H9 (cell line): ENCODE measurements around the gene HOXB8. TPM values are rescaled to one million over a fixed set of nuclear protein-coding genes. Genes with fewer than 3 reads are reported as not detected.

ENCODE experiments used
- DNase-seq: peaks from one replicate; pipeline ENCODE4 v3.0.0-alpha.2; 2017
- H2AFZ ChIP-seq: one replicate; pipeline ENCODE4 v1.6.1; 2013; ENCODE audit warnings: mild to moderate bottlenecking, low read length, control low read depth, moderate library complexity
- H2AK5ac ChIP-seq: 2 replicates; pipeline ENCODE4 v1.6.1; 2013; ENCODE audit warnings: low read length, control low read depth, mixed read lengths; ENCODE audit not compliant: insufficient read length
- H2BK120ac ChIP-seq: one replicate; pipeline ENCODE4 v1.6.1; 2013; ENCODE audit warnings: low read depth, mild to moderate bottlenecking, low read length, control low read depth, inconsistent platforms; ENCODE audit not compliant: poor library complexity, severe bottlenecking
- H2BK12ac ChIP-seq: 2 replicates; pipeline ENCODE4 v1.6.1; 2013; ENCODE audit warnings: low read length, control low read depth, mixed read lengths, low read depth; ENCODE audit not compliant: insufficient read length
- H2BK15ac ChIP-seq: 2 replicates; pipeline ENCODE4 v1.6.1; 2013; ENCODE audit warnings: low read depth, low read length, control low read depth
- H2BK20ac ChIP-seq: one replicate; pipeline ENCODE4 v1.6.1; 2013; ENCODE audit warnings: low read depth, mild to moderate bottlenecking, low read length, control low read depth, inconsistent platforms; ENCODE audit not compliant: poor library complexity, severe bottlenecking
- H2BK5ac ChIP-seq: 2 replicates; pipeline ENCODE4 v1.6.1; 2013; ENCODE audit warnings: low read length, control low read depth, mixed read lengths; ENCODE audit not compliant: insufficient read length
- H3K14ac ChIP-seq: 2 replicates; pipeline ENCODE4 v1.6.1; 2013; ENCODE audit warnings: low read length, control low read depth; ENCODE audit not compliant: insufficient read depth
- H3K18ac ChIP-seq: 2 replicates; pipeline ENCODE4 v1.6.1; 2013; ENCODE audit warnings: low read depth, mild to moderate bottlenecking, mixed read lengths, low read length, control low read depth; ENCODE audit not compliant: insufficient read length
- H3K23ac ChIP-seq: 2 replicates; pipeline ENCODE4 v1.6.1; 2013; ENCODE audit warnings: low read length, control low read depth, mixed read lengths, low read depth; ENCODE audit not compliant: insufficient read length
- H3K23me2 ChIP-seq: 2 replicates; pipeline ENCODE4 v1.6.1; 2013; ENCODE audit warnings: low read depth, mild to moderate bottlenecking, mixed read lengths, low read length, control low read depth; ENCODE audit not compliant: insufficient read length, poor library complexity, severe bottlenecking
- H3K27ac ChIP-seq: 2 replicates; pipeline ENCODE4 v1.5.1; 2013; ENCODE audit warnings: low read length, control low read depth, mixed read lengths, low read depth; ENCODE audit not compliant: insufficient read length
- H3K27me3 ChIP-seq: 2 replicates; pipeline ENCODE4 v1.6.1; 2013; ENCODE audit warnings: low read length, control low read depth, inconsistent platforms; ENCODE audit not compliant: insufficient read depth
- H3K4ac ChIP-seq: 2 replicates; pipeline ENCODE4 v1.6.1; 2013; ENCODE audit warnings: low read depth, mild to moderate bottlenecking, control low read depth, inconsistent platforms, low read length, moderate library complexity
- H3K4me1 ChIP-seq: 2 replicates; pipeline ENCODE4 v1.6.1; 2013; ENCODE audit warnings: low read length, control low read depth, inconsistent platforms; ENCODE audit not compliant: insufficient read depth
- H3K4me2 ChIP-seq: 2 replicates; pipeline ENCODE4 v1.6.1; 2013; ENCODE audit warnings: low read length, control low read depth, mixed read lengths; ENCODE audit not compliant: insufficient read length, insufficient read depth
- H3K56ac ChIP-seq: 2 replicates; pipeline ENCODE4 v1.6.1; 2013; ENCODE audit warnings: low read depth, mild to moderate bottlenecking, mixed read lengths, low read length, control low read depth; ENCODE audit not compliant: insufficient read length
- H3K79me1 ChIP-seq: 2 replicates; pipeline ENCODE4 v1.6.1; 2013; ENCODE audit warnings: low read depth, mild to moderate bottlenecking, moderate library complexity, low read length, control low read depth, inconsistent platforms; ENCODE audit not compliant: insufficient read depth, poor library complexity, severe bottlenecking
- H3K79me2 ChIP-seq: 2 replicates; pipeline ENCODE4 v1.6.1; 2013; ENCODE audit warnings: low read length, control low read depth, inconsistent platforms; ENCODE audit not compliant: insufficient read depth
- H3K9ac ChIP-seq: 2 replicates; pipeline ENCODE4 v1.6.1; 2013; ENCODE audit warnings: low read length, control low read depth, mixed read lengths; ENCODE audit not compliant: insufficient read length; ENCODE audit errors: extremely low read depth
- H3K9me3 ChIP-seq: one replicate; pipeline ENCODE4 v1.6.1; 2013; ENCODE audit warnings: low read depth, low read length, inconsistent platforms; ENCODE audit not compliant: control insufficient read depth
- H3T11ph ChIP-seq: one replicate; pipeline ENCODE4 v1.6.1; 2013; ENCODE audit warnings: mild to moderate bottlenecking, low read length, control low read depth, inconsistent platforms
- H4K20me1 ChIP-seq: one replicate; pipeline ENCODE4 v1.6.1; 2013; ENCODE audit not compliant: control insufficient read depth, insufficient read length, insufficient read depth
- H4K5ac ChIP-seq: 2 replicates; pipeline ENCODE4 v1.6.1; 2013; ENCODE audit warnings: low read depth, mild to moderate bottlenecking, mixed read lengths, low read length, control low read depth; ENCODE audit not compliant: insufficient read length
- H4K8ac ChIP-seq: replicated peaks from 2 replicates; pipeline ENCODE4 v1.6.1; 2013; ENCODE audit warnings: low read length, control low read depth, mixed read lengths, low read depth; ENCODE audit not compliant: insufficient read length
- H4K91ac ChIP-seq: 2 replicates; pipeline ENCODE4 v1.6.1; 2013; ENCODE audit warnings: low read depth, mild to moderate bottlenecking, moderate library complexity, mixed read lengths, low read length, control low read depth; ENCODE audit not compliant: insufficient read length
- H3K27ac Mint-ChIP-seq, 3 experiments: 2 replicates in 2 of 3; 3 replicates in 1 of 3; pipeline ENCODE4 v1.8.0; 2020 to 2021; ENCODE audit warnings: mixed read lengths in 3 of 3, mild to moderate bottlenecking in 1 of 3, moderate library complexity in 1 of 3
- H3K27me3 Mint-ChIP-seq: 2 replicates; pipeline ENCODE4 v1.8.0; 2021; ENCODE audit warnings: low read depth, mild to moderate bottlenecking, moderate library complexity, mixed read lengths
- H3K36me3 Mint-ChIP-seq, 3 experiments: 2 replicates in 2 of 3; 3 replicates in 1 of 3; pipeline ENCODE4 v1.8.0; 2020 to 2021; ENCODE audit warnings: low read depth in 3 of 3, mixed read lengths in 3 of 3; ENCODE audit not compliant: insufficient read depth in 1 of 3
- H3K4me1 Mint-ChIP-seq, 2 experiments: 2 replicates each; pipeline ENCODE4 v1.8.0; 2020; ENCODE audit warnings: mixed read lengths in 2 of 2
- H3K4me3 Mint-ChIP-seq, 2 experiments: 2 replicates in 1 of 2; 3 replicates in 1 of 2; pipeline ENCODE4 v1.8.0; 2020 to 2021; ENCODE audit warnings: mild to moderate bottlenecking in 2 of 2, mixed read lengths in 2 of 2, moderate library complexity in 1 of 2
- H3K9me3 Mint-ChIP-seq, 2 experiments: 2 replicates in 1 of 2; 3 replicates in 1 of 2; pipeline ENCODE4 v1.8.0; 2020; ENCODE audit warnings: mild to moderate bottlenecking in 2 of 2, mixed read lengths in 2 of 2, moderate library complexity in 1 of 2
- WGBS: extraction: QIAGEN DNeasy Blood & Tissue Kit; methylation state at CpG from one replicate; pipeline ENCODE4 v1.1.7; 2013; ENCODE audit warnings: missing lambda C conversion rate, low lambda C conversion rate, mixed read lengths; ENCODE audit not compliant: insufficient read length; ENCODE audit errors: extremely low coverage; 5-methylcytosine and 5-hydroxymethylcytosine counted together
- total RNA-seq: library from RNA; stranded (reverse); gene quantifications from 2 replicates; pipeline ENCODE4 v1.2.1, GENCODE V29; 2021
- TF ChIP-seq, protein P1 (sequence below): fragments of 200-600 bp; sonication (generic); conservative IDR thresholded peaks from 3 replicates; pipeline ENCODE4 v1.8.0; 2021; ENCODE audit warnings: antibody characterized with exemption, mild to moderate bottlenecking

The HOXB8 gene
- total RNA-seq, 1 experiment from 2014 or later, result not detected

DNA sequence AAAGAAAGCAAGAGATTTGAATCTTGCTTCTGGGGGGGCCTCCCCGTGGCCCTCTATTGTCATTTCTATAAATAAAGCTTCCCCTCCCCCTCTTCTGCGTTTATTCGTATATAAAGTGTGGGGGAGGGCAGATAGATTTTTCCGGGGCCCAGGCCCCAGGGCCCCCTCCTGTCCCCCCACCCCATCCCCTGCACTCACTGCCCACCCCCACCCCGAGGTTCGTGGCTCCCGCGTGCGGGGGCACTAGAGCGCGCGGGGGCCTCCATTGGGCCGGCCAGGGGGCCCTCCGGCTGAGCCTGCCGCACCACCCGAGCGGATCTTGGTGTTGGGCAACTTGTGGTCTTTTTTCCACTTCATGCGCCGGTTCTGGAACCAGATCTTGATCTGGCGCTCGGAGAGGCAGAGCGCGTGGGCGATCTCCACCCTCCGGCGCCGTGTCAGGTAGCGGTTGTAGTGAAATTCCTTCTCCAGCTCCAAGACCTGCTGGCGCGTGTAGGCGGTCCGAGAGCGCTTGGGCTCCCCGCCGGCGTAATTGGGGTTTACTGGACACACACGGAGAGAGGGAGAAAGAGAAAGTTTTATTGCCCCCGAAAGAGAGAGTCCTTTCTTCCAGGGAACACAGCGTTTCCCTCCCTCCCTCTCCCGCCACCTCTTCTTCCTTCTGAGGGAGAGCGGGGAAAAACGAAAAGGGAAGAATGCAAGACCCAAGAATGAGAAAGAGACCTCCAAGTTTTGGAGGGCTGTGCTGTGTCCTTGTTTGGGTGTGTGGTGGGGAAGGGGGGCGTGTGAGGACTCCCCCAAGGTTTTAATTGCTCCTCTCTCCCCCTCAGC lies 38.4 kb downstream of the HOXB8 start:
- no peaks in the 10 kb centered on the region for H3K4me1 ChIP-seq
- H2BK120ac ChIP-seq, result no peak overlapping the region
- Mint-ChIP-seq H3K36me3 (no peaks in the 10 kb centered on the region; a peak in 1 of 7 replicates), H3K27me3 (peaks cover 38% of the 10 kb centered on the region), H3K4me3 (no peak overlapping the region), H3K4me1 (peaks cover 2 to 28% of the 10 kb centered on the region in 2 experiments), H3K27ac (no peak overlapping the region), H3K9me3 (peaks cover 7 to 17% of the 10 kb centered on the region in 2 experiments; a peak in 4 of 5 replicates)
- H4K91ac ChIP-seq, result no peak overlapping the region
- H3K23ac ChIP-seq, result no peak overlapping the region
- no peaks in the 10 kb centered on the region for H3K79me2 ChIP-seq
- H2BK12ac ChIP-seq, result no peak overlapping the region
- DNase-seq, result no peak
- H2AK5ac ChIP-seq, result no peak overlapping the region
- H3K27ac ChIP-seq, result no peak overlapping the region
- H4K20me1 ChIP-seq, result no peaks in the 10 kb centered on the region
- no peak overlapping the region for H2BK15ac ChIP-seq
- H3K14ac ChIP-seq, result no peak overlapping the region
- H3K4me2 ChIP-seq, result no peak overlapping the region
- H2BK20ac ChIP-seq, result no peak overlapping the region
- WGBS, result no CpG with 5 or more reads among the region's 43 CpGs
- H2AFZ ChIP-seq, result no peak overlapping the region
- no peak overlapping the region for H2BK5ac ChIP-seq
- H4K5ac ChIP-seq, result no peak overlapping the region
- TF ChIP-seq, protein P1, sequence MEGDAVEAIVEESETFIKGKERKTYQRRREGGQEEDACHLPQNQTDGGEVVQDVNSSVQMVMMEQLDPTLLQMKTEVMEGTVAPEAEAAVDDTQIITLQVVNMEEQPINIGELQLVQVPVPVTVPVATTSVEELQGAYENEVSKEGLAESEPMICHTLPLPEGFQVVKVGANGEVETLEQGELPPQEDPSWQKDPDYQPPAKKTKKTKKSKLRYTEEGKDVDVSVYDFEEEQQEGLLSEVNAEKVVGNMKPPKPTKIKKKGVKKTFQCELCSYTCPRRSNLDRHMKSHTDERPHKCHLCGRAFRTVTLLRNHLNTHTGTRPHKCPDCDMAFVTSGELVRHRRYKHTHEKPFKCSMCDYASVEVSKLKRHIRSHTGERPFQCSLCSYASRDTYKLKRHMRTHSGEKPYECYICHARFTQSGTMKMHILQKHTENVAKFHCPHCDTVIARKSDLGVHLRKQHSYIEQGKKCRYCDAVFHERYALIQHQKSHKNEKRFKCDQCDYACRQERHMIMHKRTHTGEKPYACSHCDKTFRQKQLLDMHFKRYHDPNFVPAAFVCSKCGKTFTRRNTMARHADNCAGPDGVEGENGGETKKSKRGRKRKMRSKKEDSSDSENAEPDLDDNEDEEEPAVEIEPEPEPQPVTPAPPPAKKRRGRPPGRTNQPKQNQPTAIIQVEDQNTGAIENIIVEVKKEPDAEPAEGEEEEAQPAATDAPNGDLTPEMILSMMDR, result no peak
- H3K27me3 ChIP-seq, result peaks cover 96% of the 10 kb centered on the region
- no peak overlapping the region for H3K18ac ChIP-seq
- H3K9ac ChIP-seq, result no peak overlapping the region
- H3K56ac ChIP-seq, result no peak overlapping the region
- H3K9me3 ChIP-seq, result no peaks in the 10 kb centered on the region
- no peaks in the 10 kb centered on the region for H3K23me2 ChIP-seq
- H3T11ph ChIP-seq, result no peak overlapping the region
- H3K4ac ChIP-seq, result no peak overlapping the region
- no peaks in the 10 kb centered on the region for H3K79me1 ChIP-seq
- no peak overlapping the region for H4K8ac ChIP-seq
